K562 (cell line): ENCODE results near the gene SOX15. TPM values are rescaled to one million over a fixed set of nuclear protein-coding genes. Genes with fewer than 3 reads are reported as not detected.

Experiments used
- ATAC-seq: fragments of 200-7000 bp; cut with Tn5 transposase; 3 replicates; pipeline ENCODE4 v1.9.1; 2020; ENCODE audit warnings: moderate library complexity
- BruUV-seq: library from RNA; stranded (reverse); fragments of 400-500 nt; replicated peaks from 2 replicates; lab custom pipeline; 2021; lab: Mats Ljungman, UMichigan
- CTCF ChIA-PET: fragments of 300-600 bp; formaldehyde crosslinking; extraction: SDS; loops from one replicate; lab custom pipeline; 2021; ENCODE audit warnings: low intra/inter-chr PET ratio; lab: Yijun Ruan, JAX
- POLR2A ChIA-PET: fragments of 300-600, 350-650 bp; sonication (Branson Sonifier 250); formaldehyde crosslinking; extraction: SDS; loops from one replicate; lab custom pipeline; 2021; ENCODE audit warnings: antibody characterized with exemption, inconsistent platforms; lab: Yijun Ruan, JAX
- DNase-seq, 4 experiments: peaks; one replicate each; pipeline versions ENCODE4 v3.0.0 to v3.0.0-alpha.2; 2011 to 2018; ENCODE audit warnings: low spot score in 3 of 4, mixed read lengths in 3 of 4; ENCODE audit errors: extremely low read depth in 1 of 4
- FAIRE-seq: peaks from 2 replicates; lab custom pipeline; 2011; peaks lifted over from hg19 to GRCh38; lab: Jason Lieb, UNC
- H2AFZ ChIP-seq: 2 replicates; pipeline ENCODE4 v1.6.0; 2011; ENCODE audit warnings: low read depth, low read length, control low read depth, inconsistent platforms
- H3K27ac ChIP-seq: fragments of 200-600 bp; 3 replicates; pipeline ENCODE4 v1.8.0; 2011; ENCODE audit warnings: low read depth, mild to moderate bottlenecking, control low read depth, inconsistent platforms, low read length, moderate library complexity, mixed read lengths; ENCODE audit errors: extremely low read depth
- H3K27me3 ChIP-seq, 2 experiments: fragments of 300-600 bp in 1 of 2; 2 replicates in 1 of 2; 3 replicates in 1 of 2; pipeline versions ENCODE4 v1.6.0 to v1.8.0; 2011; ENCODE audit warnings: inconsistent platforms in 2 of 2, low read length in 2 of 2, mild to moderate bottlenecking in 1 of 2, mixed read lengths in 1 of 2, moderate library complexity in 1 of 2; ENCODE audit not compliant: control insufficient read depth in 2 of 2, insufficient read depth in 2 of 2
- H3K36me3 ChIP-seq: fragments of 300-600 bp; 3 replicates; pipeline ENCODE4 v1.8.0; 2011; ENCODE audit warnings: mild to moderate bottlenecking, low read length, inconsistent platforms; ENCODE audit not compliant: control insufficient read depth, insufficient read depth
- H3K4me1 ChIP-seq, 2 experiments: fragments of 200-600 bp in 1 of 2; replicated peaks in 1 of 2; 2 replicates in 1 of 2; 3 replicates in 1 of 2; pipeline versions ENCODE4 v1.5.1 to v1.8.0; 2011; ENCODE audit warnings: inconsistent platforms in 2 of 2, low read length in 2 of 2, mild to moderate bottlenecking in 1 of 2, mixed read lengths in 1 of 2, moderate library complexity in 1 of 2; ENCODE audit not compliant: control insufficient read depth in 2 of 2, insufficient read depth in 2 of 2
- H3K4me2 ChIP-seq: 2 replicates; pipeline ENCODE4 v1.6.1; 2011; ENCODE audit warnings: low read length, control low read depth, inconsistent platforms, mixed read lengths; ENCODE audit not compliant: insufficient read depth
- H3K4me3 ChIP-seq: fragments of 200-600 bp; sonication (generic), shearing (Covaris generic); 2 replicates; pipeline ENCODE4 v1.5.1; 2016; ENCODE audit warnings: control low read depth, inconsistent platforms
- H3K79me2 ChIP-seq: fragments of 200-600 bp; 3 replicates; pipeline ENCODE4 v1.8.0; 2011; ENCODE audit warnings: low read length, inconsistent platforms; ENCODE audit not compliant: control insufficient read depth, insufficient read depth
- H3K9ac ChIP-seq, 2 experiments: 2 replicates each; pipeline versions ENCODE4 v1.6.0 to v1.6.1; 2011; ENCODE audit warnings: low read depth in 2 of 2, low read length in 2 of 2, control low read depth in 1 of 2, inconsistent platforms in 1 of 2, mild to moderate bottlenecking in 1 of 2, mixed read lengths in 1 of 2; ENCODE audit not compliant: insufficient read depth in 1 of 2
- H3K9me1 ChIP-seq: one replicate; pipeline ENCODE4 v1.6.0; 2011; ENCODE audit warnings: inconsistent platforms, mild to moderate bottlenecking, low read length, moderate library complexity; ENCODE audit not compliant: control insufficient read depth, insufficient read depth
- H3K9me3 ChIP-seq: replicated peaks from 2 replicates; pipeline ENCODE4 v1.5.1; 2011; ENCODE audit warnings: low read depth, low read length, inconsistent platforms; ENCODE audit not compliant: control insufficient read depth, insufficient read depth
- H4K20me1 ChIP-seq: replicated peaks from 2 replicates; pipeline ENCODE4 v1.6.1; 2011; ENCODE audit warnings: low read length, inconsistent platforms, mixed read lengths; ENCODE audit not compliant: control insufficient read depth, insufficient read depth
- NFXL1 ChIP-seq: fragments of 450-650 bp; formaldehyde crosslinking; IDR thresholded peaks from 2 replicates; pipeline ENCODE4 v1.4.0; 2021; ENCODE audit warnings: mild to moderate bottlenecking
- POLR2A ChIP-seq: fragments of 450-650 bp; conservative IDR thresholded peaks from 2 replicates; pipeline ENCODE4 v1.6.1; 2016
- TCF7 ChIP-seq: sonication (generic); IDR thresholded peaks from 2 replicates; pipeline ENCODE4 v1.6.1; 2016; ENCODE audit warnings: antibody characterized with exemption, borderline replicate concordance
- WGBS: fragments of 100-300 bp; shearing (Covaris generic); methylation state at CpG from one replicate; pipeline ENCODE4 v1.1.6; 2016; ENCODE audit warnings: low coverage, mixed read lengths; ENCODE audit not compliant: insufficient coverage; ENCODE audit errors: missing lambda C conversion rate; 5-methylcytosine and 5-hydroxymethylcytosine counted together
- in situ Hi-C: fragments of 300-500 bp; cut with MboI; formaldehyde crosslinking; loops from 4 replicates; pipeline ENCODE4 v1.15.0; 2018; ENCODE audit warnings: inconsistent platforms, mixed read lengths
- intact Hi-C: fragments of 100-400 bp; cut with micrococcal nuclease; formaldehyde crosslinking; loops from 2 replicates; pipeline ENCODE4 v1.14.2; 2022
- polyA plus RNA-seq, 8 experiments: library from polyadenylated mRNA; depleted of rRNA in 4 of 8; stranded (reverse) in 5 of 8; unstranded in 3 of 8; fragments of >200 nt; fragmentation: Nextera tagmentation in 2 of 8; fragmentation: Illumina TruSeq in 1 of 8; extraction: Ambion mirVana in 2 of 8; extraction: Trizol in 1 of 8; gene quantifications; 2 replicates each; pipeline versions ENCODE4 v1.2.1 to v1.2.3, GENCODE V29; 2011 to 2014; ENCODE audit warnings: inconsistent platforms in 1 of 8, missing spikeins in 1 of 8
- total RNA-seq, 7 experiments: library from RNA; depleted of rRNA in 6 of 7; stranded (reverse); fragments of >200 nt in 6 of 7; fragmentation: Illumina TruSeq in 2 of 7; extraction: Trizol in 2 of 7; gene quantifications; 2 replicates each; pipeline versions ENCODE4 v1.2.1 to v1.2.3, GENCODE V29; 2011 to 2021; ENCODE audit warnings: low replicate concordance in 1 of 7
- TF ChIP-seq, protein P1 (sequence below): fragments of 450-650 bp; IDR thresholded peaks from 2 replicates; pipeline ENCODE4 v1.7.1; 2018; ENCODE audit warnings: mild to moderate bottlenecking, low read depth; ENCODE audit not compliant: partially characterized antibody
- TF ChIP-seq, protein P2 (sequence below): fragments of 200-800 bp; sonication (Bioruptor generic); IDR thresholded peaks from 2 replicates; pipeline ENCODE4 v1.6.1; 2017; ENCODE audit warnings: missing genetic modification characterization, missing compliant biosample characterization
- TF ChIP-seq, protein P3 (sequence below): fragments of 250-450 bp; sonication (Bioruptor Pico); IDR thresholded peaks from 2 replicates; pipeline ENCODE4 v1.5.0; 2021

The SOX15 gene
- total and polyA plus RNA-seq, 9 of the 15 experiments (the other 6 are each of a cell fraction or from before 2014, with no cell fraction given): 0.07 to 0.33 (median 0.19) TPM; not detected in 5

DNA sequence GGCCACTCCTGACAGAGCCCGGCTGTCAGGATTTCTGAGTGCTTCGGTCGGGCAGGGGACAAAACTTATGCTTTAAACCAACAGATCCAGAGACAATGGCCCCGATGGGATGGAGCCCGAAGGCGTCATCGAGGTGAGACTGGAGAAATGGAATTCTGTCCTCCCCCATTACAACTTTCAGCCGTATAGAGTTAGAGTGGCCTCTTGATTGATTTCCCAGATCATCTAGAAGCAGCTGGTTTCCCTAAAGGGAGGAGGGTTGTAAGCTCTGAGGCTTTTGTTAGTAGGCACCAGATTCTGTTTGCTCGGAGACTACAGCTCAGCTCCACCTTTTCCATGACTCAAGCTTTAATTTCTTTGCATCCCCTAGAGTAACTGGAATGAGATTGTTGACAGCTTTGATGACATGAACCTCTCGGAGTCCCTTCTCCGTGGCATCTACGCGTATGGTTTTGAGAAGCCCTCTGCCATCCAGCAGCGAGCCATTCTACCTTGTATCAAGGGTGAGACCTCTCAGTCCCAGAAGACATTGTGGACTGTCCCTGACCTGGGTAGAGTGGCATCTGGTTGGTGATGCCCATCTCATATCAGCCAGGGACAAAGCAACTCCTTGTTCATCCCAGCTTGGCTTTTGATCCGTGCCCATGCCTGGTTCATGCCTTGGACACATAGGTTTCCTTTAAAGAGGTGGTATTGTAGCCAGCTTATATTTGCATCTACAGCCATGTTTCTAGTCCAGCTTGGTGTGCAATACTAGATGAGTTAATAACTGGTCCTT lies 15.5 kb downstream of the SOX15 start:
- H3K36me3 ChIP-seq: peaks cover 84% of the 10 kb centered on the region
- H3K79me2 ChIP-seq: peaks cover 61% of the 10 kb centered on the region
- no peaks in the 10 kb centered on the region for H3K27me3 ChIP-seq
- intact Hi-C loops (no loop called here), in situ Hi-C loops (loop anchor here (25.0 kb wide), 1 partner anchor 537 kb away; the partner anchor contains the start of genes SLC16A11 and SLC16A13)
- H3K4me3 ChIP-seq: peak overlapping the region; percentile 99
- peak overlapping the region; percentile 97 to 100 for H3K9ac ChIP-seq
- H3K9me1 ChIP-seq: peaks cover 9% of the 10 kb centered on the region
- TF ChIP-seq, protein P1, sequence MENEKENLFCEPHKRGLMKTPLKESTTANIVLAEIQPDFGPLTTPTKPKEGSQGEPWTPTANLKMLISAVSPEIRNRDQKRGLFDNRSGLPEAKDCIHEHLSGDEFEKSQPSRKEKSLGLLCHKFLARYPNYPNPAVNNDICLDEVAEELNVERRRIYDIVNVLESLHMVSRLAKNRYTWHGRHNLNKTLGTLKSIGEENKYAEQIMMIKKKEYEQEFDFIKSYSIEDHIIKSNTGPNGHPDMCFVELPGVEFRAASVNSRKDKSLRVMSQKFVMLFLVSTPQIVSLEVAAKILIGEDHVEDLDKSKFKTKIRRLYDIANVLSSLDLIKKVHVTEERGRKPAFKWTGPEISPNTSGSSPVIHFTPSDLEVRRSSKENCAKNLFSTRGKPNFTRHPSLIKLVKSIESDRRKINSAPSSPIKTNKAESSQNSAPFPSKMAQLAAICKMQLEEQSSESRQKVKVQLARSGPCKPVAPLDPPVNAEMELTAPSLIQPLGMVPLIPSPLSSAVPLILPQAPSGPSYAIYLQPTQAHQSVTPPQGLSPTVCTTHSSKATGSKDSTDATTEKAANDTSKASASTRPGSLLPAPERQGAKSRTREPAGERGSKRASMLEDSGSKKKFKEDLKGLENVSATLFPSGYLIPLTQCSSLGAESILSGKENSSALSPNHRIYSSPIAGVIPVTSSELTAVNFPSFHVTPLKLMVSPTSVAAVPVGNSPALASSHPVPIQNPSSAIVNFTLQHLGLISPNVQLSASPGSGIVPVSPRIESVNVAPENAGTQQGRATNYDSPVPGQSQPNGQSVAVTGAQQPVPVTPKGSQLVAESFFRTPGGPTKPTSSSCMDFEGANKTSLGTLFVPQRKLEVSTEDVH: no peak
- TF ChIP-seq TCF7: no peak
- TF ChIP-seq POLR2A: peak; percentile 15; the same call in 1 of the 2 replicates
- TF ChIP-seq, protein P2, sequence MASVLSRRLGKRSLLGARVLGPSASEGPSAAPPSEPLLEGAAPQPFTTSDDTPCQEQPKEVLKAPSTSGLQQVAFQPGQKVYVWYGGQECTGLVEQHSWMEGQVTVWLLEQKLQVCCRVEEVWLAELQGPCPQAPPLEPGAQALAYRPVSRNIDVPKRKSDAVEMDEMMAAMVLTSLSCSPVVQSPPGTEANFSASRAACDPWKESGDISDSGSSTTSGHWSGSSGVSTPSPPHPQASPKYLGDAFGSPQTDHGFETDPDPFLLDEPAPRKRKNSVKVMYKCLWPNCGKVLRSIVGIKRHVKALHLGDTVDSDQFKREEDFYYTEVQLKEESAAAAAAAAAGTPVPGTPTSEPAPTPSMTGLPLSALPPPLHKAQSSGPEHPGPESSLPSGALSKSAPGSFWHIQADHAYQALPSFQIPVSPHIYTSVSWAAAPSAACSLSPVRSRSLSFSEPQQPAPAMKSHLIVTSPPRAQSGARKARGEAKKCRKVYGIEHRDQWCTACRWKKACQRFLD (CRISPR knock-in tag): 0 out of 2 replicates have a peak, but pooled peaks have one; percentile 42
- TF ChIP-seq, protein P3, sequence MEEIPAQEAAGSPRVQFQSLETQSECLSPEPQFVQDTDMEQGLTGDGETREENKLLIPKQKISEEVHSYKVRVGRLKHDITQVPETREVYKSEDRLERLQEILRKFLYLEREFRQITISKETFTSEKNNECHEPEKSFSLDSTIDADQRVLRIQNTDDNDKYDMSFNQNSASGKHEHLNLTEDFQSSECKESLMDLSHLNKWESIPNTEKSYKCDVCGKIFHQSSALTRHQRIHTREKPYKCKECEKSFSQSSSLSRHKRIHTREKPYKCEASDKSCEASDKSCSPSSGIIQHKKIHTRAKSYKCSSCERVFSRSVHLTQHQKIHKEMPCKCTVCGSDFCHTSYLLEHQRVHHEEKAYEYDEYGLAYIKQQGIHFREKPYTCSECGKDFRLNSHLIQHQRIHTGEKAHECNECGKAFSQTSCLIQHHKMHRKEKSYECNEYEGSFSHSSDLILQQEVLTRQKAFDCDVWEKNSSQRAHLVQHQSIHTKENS (CRISPR knock-in tag): no peak
- 0 out of 2 replicates have a peak, but pooled peaks have one; percentile 7 for TF ChIP-seq NFXL1
- ATAC-seq (no peak), FAIRE-seq (no peak), DNase-seq (no peak)
- peak overlapping the region; percentile 83 for H3K4me2 ChIP-seq
- ChIA-PET POLR2A (interaction anchor here (0.6 to 6.7 kb wide), 18 partner anchors 9 to 714 kb away, joined by 3 to 46 read pairs (median 4); partner anchors contain the start of genes ACAP1, ATP1B2, MPDU1 and RANGRF), CTCF (no interaction called here)
- BruUV-seq: no TSS peak
- WGBS: 10% methylated on average over 8 of the region's 15 CpGs
- H3K9me3 ChIP-seq: no peaks in the 10 kb centered on the region
- peaks cover 12 to 28% of the 10 kb centered on the region in 2 experiments; a peak in 4 of 5 replicates for H3K4me1 ChIP-seq
- H3K27ac ChIP-seq: peak overlapping the region; percentile 98
- peaks cover 43% of the 10 kb centered on the region for H4K20me1 ChIP-seq
- H2AFZ ChIP-seq: no peak overlapping the region
